Measurements from ENCODE around the gene RMI2.
"Not testable (repeated sequence)": the region's sequence is repeated elsewhere in the genome, so short reads cannot be mapped to it uniquely, and the experiment has no call there.

Gene RMI2

GRCh38 chr16:11345040-11345862, at the start of gene RMI2:
Gene RMI2, plus strand, starts transcription at chr16:11345459. Its CDS starts 13 bp downstream, at chr16:11345472.
- DNase-seq, result peak; percentile 98

GRCh38 chr16:11295672-11296071, 49.6 kb upstream of the RMI2 start:
- no peak for DNase-seq

DNA sequence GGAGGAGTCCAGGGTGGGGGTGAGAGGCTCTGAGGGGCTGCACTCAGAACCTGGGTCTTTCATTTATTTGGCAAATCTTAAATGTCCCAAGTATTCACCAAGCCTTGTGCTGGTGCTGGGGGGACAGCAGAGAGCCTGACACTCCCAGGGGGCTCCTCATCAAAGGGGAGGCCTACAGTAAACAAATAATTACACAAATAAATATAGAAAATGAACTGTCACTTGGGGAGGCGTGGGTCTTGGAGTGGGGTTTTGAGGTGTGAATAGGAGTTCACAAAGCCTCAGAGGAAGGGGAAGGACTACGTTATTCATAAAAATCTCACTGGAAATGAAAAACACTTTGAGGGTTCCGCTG, 48.9 kb upstream of the RMI2 start:
- no peak for DNase-seq

DNA sequence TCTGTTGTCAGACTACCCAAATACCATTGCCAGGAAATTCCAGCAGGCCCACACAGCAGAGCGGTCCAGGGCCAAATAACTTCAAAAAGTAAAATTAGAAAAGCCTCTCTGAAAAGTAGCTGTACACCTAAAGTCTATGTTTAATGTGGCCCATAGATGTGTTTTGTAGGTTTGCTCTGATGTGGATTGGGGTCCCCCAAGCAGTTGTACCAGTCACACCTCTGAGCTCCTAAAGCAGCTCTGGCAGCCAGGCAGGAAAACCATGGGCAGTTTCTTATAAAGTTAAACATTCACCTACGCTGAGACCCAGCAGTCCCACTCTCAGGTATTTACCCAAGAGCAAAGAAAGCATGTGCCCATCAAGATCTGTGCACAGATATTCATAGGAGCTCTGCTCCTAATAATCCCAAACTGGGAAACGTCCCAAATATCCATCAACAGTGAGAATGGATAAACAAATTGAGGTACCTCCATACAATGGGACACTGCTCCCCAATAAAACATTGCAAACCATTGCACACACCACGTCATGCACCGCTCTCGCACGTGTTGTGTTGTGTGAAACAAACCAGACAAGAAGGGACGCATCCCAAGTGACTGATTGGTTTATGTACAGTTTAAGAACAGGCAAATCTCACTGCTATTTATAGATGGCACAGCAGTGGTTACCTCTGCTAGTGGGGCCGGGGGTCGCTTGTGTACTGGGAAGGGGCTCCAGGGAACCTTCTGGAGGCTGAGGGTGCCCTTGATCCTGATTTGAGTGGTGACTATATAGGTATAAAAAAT, 48.4 kb upstream of the RMI2 start:
- DNase-seq, result peak; percentile 19

DNA sequence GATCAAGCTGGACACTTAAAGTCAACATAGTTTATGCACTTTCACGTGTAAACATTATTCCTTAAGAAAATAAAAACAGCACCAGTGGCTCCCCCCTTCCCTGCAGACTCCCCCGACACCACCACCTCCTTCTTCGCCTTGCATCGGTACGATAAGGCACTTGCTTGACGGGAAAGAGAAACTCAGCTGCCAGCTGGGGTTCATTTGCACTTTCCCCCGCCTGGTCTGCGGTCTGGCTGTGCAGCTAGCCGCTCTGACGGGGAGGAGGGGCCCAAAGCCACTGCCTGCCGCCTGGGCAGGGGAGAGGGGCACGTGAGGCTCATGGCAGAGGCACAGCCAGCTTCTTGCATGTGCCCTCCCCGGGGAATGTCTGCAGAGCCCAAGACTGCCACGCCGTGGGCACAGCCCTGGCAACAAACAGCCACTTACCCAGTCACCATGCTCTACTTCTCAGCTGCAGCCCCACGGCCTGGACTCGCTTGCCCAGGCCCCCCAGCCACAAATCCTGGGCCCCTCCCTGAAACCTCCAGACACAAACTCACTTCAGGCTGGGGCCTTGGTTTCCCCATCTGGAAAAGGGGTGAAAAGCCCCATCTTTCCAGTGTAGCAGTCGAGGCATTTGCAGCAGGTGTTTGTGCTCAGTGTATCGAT, 47.6 kb upstream of the RMI2 start:
- peak; percentile 92 for DNase-seq

GRCh38 chr16:11298143-11298900, 46.9 kb upstream of the RMI2 start:
- DNase-seq, result no peak

- not testable (repeated sequence) for DNase-seq
Observed at GRCh38 chr16:11298950-11299547, 46.2 kb upstream of the RMI2 start.

DNA sequence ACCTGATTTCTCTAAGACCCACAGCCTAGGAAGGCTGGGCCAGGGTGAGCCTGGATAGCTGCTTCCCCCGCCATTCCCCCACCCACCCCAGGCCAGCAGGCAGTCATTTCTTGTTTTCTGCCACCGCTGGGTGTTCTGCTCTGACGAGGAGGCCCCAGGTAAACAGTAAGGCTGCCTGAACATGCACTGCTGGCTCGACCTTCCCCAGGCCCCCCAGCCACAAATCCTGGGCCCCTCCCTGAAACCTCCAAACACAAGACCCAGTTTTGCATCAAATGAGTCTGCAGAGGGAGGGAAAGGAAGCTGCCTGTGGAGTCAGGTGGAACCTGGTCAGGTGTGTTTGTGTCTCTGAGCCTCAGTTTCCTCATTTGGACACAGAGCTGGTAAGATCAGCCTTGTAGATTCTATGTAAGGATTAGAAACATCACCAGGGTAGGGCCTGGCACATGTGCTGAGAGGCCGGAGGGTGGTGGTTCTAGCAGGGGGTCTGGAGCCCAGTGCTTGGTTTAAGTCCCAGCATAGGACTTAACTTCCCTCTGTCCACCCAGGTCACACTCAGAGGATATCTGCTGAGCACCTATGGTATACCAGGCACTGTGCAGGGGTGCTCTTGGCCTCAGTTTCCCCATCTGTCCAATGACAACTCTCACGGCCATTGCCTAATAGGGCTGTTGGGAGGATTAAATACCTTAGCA, 45.2 kb upstream of the RMI2 start:
- no peak for DNase-seq

DNA sequence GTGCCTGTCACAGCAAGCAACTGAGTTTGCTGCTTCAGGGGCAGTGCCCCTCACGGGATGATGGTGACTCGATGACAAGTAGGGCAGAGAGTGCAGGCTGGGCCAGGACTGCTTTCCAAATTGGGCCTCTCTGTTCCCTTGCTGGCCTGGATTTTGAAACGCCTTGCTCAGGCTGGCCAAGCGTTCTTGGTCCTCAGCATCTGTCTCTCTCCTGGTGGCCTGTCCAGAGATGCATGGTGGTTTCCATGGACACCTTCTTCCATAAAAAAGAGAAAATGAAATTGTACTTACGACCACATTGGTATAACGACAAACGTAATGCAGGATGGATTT, 44.7 kb upstream of the RMI2 start:
- no peak for DNase-seq

GRCh38 chr16:11301645-11302501, 43.4 kb upstream of the RMI2 start:
- DNase-seq, result no peak

- no peak for DNase-seq
Observed at GRCh38 chr16:11302977-11303376, 42.3 kb upstream of the RMI2 start.

GRCh38 chr16:11303405-11304138, 41.7 kb upstream of the RMI2 start:
- DNase-seq, result peak; percentile 35

DNA sequence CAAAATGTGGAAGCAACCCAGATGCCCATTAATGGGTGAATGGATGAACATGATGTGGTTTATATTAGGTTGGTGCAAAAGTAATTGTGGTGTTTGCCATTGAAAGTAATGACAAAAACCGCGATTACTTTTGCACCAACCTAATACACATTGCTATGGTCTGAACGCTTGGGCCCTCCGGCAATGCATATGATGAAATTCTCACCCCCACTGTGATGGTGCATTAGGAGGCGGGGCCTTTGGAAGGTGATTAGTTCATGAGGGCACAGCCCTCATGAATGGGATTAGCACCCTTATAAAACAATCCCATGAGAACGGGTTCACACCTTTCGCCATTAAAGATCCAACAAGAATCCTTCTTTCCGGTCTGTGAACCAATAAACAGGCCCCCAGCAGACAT, 38.9 kb upstream of the RMI2 start:
- DNase-seq, result no peak

GRCh38 chr16:11306997-11307638, 38.1 kb upstream of the RMI2 start:
- DNase-seq, result no peak

GRCh38 chr16:11307639-11308492, 37.4 kb upstream of the RMI2 start:
- DNase-seq, result no peak

- no peak for DNase-seq
Observed at GRCh38 chr16:11308493-11309283, 36.6 kb upstream of the RMI2 start.

DNA sequence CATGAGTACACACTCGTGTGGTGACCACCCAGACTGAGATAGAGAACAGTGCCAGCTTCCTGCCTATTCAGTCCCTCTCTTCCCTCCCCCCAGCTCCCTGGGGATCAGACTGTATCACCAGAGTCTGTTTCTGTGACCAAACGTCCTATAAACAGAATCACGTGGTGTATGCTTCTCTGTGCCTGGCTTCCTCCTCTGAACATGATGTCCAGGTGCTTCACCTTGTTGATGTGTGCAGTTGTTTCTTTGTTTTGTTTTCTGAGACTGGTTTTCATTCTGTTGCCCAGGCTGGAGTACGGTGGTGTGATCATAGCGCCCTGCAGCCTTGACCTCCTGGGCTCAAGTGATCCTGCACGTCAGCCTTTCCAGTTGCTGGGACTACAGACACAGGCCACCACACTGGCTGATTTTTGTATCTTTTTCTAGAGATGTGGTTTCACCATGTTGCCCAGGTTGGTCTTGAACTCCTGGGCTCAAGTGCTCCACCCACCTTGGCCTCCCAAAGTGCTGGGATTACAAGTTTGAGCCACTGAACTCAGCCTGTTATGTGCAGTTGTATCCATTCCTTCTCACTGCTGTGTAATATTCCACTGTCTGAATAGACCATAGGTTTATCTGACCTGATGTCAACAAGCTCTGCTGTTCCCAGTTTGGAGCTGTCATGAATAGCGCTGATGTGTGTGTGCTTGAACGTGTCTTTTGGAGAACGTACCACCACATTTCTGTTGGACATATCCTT, 35.2 kb upstream of the RMI2 start:
- DNase-seq, result no peak
